A549 (cell line): Measurements from ENCODE around the gene SLC23A3.

Experiments
- NFE2L2 ChIP-seq: fragments of 150-350 bp; conservative IDR thresholded peaks from 2 replicates; pipeline ENCODE4 v1.6.1; 2014; ENCODE audit warnings: low read length
- POLR2A ChIP-seq: IDR thresholded peaks from 2 replicates; pipeline ENCODE4 v1.6.1; 2012; ENCODE audit warnings: mild to moderate bottlenecking, low read length
- RFX5 ChIP-seq: fragments of 450-650 bp; IDR thresholded peaks from 2 replicates; pipeline ENCODE4 v1.7.1; 2014; ENCODE audit warnings: antibody characterized with exemption, mild to moderate bottlenecking, moderate library complexity
- USF2 ChIP-seq: fragments of 450-650 bp; IDR thresholded peaks from 2 replicates; pipeline ENCODE4 v1.6.1; 2014; ENCODE audit warnings: antibody characterized with exemption
- TF ChIP-seq, protein P1 (sequence below): fragments of >200 bp; sonication (Bioruptor Twin); formaldehyde crosslinking; IDR thresholded peaks from 3 replicates; pipeline ENCODE4 v1.5.1; 2016

DNA sequence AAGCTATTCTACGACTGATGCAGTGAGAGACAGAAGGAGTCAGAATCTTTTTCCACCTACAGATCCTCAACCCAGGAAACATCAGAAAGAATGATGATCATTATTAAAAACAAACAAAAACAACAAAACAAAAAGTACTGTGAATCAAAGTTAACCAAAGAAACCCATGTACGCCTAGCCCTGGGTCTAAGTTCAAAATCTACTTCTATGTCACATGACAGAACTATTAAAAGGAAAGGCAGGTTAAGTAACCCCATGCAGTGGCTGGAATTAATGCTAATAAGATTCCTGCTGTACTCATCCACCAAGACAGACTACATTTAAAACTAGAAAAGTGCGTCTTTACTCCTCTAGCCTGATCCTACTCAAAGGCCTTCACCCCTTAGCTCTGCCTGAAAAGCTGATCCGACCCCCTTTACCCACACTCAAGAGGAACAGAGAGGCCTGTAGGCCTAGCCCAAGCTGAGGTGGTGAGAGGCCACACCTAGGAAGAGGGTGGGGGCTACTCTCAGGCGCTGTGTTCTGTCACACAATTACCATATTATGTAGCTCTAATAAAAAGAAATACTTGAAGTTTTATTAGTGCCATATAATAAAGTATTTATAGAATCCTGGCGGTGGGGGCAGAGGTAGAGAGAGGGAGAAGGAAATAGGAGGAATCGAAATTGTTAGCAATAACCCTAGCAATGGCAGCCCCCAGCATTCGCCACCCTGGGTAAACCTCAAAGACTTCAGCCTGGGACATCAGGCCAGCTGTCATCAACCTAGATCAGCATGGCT, 46.3 kb downstream of the SLC23A3 start:
- TF ChIP-seq, protein P1, sequence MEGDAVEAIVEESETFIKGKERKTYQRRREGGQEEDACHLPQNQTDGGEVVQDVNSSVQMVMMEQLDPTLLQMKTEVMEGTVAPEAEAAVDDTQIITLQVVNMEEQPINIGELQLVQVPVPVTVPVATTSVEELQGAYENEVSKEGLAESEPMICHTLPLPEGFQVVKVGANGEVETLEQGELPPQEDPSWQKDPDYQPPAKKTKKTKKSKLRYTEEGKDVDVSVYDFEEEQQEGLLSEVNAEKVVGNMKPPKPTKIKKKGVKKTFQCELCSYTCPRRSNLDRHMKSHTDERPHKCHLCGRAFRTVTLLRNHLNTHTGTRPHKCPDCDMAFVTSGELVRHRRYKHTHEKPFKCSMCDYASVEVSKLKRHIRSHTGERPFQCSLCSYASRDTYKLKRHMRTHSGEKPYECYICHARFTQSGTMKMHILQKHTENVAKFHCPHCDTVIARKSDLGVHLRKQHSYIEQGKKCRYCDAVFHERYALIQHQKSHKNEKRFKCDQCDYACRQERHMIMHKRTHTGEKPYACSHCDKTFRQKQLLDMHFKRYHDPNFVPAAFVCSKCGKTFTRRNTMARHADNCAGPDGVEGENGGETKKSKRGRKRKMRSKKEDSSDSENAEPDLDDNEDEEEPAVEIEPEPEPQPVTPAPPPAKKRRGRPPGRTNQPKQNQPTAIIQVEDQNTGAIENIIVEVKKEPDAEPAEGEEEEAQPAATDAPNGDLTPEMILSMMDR: no peak
- TF ChIP-seq USF2 (no peak), POLR2A (no peak), RFX5 (no peak), NFE2L2 (no peak)
